Mesenteric fat pad (tissue), 1 donor: ENCODE data around the gene KCNK4. TPM values are rescaled to one million over a fixed set of nuclear protein-coding genes. Genes with fewer than 3 reads are reported as not detected.

Experiments
- DNase-seq: peaks from one replicate; pipeline ENCODE4 v3.0.0-alpha.2; 2020; ENCODE audit warnings: low spot score
- total RNA-seq: library from RNA; stranded (reverse); fragmentation: NEBNext Ultra II Directional; extraction: Animal tissue kit (Norgen Biotek cat#: 25700); gene quantifications from one replicate; pipeline ENCODE4 v1.2.1, GENCODE V29; 2021
- donor health status: DM: yes; HTN: yes; CAD: no.

Gene KCNK4
- total RNA-seq, 1 donor from 2014 or later = not detected

DNA sequence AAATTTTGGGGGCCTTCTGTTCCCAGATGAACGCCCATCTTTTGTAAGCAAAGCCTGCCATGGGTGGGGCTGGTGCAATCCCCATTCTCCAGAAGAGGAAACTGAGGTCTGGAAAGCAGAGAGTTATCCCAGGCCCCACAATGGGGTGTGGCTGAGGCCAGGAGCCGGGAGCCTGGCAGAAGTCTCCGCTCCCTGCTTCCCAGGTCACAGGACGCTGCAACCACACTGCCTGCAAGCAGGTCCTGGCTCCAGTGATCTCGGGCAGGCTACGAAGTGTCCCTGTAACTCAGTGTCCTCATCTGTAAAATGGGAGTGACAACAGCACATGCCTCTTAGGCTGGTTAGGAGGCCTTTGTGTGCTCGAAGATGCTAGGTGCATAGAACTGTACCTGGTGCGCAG, 38.1 kb upstream of the KCNK4 start:
- DNase-seq = no peak

DNA sequence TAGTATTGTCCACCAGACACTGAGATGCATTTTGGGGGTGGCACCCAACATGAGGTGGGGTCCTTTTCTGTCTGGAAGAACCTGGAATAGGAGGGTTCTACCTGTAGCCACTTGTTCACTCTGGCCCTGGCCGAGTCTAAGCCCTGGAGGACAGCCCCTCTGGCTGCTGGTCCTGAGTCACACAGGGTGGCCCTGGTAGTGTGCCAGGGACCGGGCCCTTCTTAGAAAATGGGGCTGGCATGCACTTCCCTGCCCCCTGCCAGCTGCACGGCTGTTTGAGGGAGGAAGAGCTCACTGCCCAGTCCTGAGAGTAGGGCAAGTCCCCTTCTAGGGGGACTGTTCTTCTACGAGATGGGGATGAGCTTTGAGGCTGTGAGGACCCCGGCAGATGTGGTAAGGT, 37.6 kb upstream of the KCNK4 start:
- no peak for DNase-seq

DNA sequence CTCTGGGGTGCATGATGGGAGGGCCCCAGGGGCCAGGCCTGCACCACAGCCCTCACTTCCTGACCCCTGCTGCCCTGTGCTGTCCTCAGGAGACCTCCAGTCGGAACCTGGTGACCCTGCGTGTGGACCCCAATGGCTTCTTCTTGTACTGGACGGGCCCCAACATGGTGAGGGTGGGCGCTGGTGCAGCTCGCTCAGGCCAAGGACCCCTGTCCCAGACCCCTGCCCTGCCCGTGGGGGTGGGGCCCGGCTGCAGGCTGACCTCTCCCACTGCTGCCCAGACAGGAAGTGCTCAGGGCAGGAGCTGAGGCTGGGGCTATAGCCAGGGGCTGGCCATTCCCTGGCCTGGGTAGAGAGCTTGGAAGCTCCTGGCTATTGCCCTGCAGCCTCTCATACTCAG, 36.8 kb upstream of the KCNK4 start:
- DNase-seq = no peak

GRCh38 chr11:64255135-64256128, 35.7 kb upstream of the KCNK4 start:
- no peak for DNase-seq

DNA sequence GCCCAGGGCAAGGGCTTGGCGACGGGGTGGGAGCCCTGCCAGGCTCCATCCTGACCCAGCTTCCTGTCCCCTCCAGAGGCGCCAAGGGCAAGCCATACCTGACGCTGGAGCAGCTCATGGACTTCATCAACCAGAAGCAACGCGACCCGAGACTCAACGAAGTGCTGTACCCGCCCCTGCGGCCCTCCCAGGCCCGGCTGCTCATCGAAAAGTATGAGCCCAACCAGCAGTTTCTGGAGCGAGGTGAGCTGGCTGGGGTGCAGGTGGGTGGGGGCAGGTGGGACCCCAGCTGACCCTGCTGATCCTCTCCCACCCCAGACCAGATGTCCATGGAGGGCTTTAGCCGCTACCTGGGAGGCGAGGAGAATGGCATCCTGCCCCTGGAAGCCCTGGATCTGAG, 34.8 kb upstream of the KCNK4 start:
- no peak for DNase-seq

DNA sequence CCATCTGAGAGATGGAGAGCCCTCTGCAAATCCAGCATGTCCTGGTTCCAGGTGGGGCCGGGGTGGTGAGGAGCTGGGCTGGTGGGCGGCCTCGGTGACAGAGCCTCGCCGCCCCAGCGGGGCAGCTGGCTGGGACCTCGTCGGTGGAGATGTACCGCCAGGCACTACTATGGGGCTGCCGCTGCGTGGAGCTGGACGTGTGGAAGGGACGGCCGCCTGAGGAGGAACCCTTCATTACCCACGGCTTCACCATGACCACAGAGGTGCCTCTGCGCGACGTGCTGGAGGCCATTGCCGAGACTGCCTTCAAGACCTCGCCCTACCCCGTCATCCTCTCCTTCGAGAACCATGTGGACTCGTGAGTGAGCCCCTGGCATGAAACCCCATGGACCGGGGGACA, 32.7 kb upstream of the KCNK4 start:
- DNase-seq = no peak

DNA sequence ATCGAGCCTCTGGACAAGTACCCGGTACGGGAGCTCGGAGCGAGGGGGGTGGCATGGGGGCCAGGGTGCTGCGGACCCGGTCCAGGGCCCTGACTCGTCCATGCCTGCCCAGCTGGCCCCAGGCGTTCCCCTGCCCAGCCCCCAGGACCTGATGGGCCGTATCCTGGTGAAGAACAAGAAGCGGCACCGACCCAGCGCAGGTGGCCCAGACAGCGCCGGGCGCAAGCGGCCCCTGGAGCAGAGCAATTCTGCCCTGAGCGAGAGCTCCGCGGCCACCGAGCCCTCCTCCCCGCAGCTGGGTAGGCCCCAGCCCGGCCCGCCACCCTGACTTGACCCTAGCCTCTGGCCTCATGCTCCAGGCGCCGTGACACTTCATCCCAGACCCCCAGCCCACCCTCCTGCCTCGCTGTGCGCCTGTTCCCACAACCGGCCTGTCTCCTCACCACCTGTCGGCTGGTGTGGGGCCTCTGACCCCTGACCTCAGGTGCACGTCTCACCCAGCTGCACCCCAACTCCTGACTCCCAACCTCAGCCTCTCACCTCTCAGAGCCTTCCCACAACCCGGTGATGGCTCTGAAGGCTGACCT, 32.1 kb upstream of the KCNK4 start:
- no peak for DNase-seq

GRCh38 chr11:64259533-64260067, 31.5 kb upstream of the KCNK4 start:
- no peak for DNase-seq

GRCh38 chr11:64260147-64260708, 30.9 kb upstream of the KCNK4 start:
- no peak for DNase-seq

DNA sequence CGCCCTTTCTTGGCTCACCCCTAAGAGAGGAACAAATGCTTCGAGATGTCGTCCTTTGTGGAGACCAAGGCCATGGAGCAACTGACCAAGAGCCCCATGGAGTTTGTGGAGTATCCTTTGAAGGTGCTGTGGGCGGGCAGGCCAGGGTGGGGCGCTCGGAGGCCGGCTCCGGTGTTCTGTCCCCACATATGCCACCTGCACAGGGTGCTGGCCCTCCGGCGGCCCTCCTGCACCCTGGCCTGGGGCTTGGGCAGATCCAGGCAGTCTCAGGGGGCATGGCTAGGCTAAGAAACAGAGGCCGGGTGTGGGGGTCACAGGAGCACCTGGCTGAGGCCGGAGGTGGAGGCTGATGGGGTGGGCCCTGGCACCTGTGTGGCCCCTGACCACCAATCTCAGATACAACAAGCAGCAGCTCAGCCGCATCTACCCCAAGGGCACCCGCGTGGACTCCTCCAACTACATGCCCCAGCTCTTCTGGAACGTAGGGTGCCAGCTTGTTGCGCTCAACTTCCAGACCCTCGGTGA, 29.5 kb upstream of the KCNK4 start:
- DNase-seq = no peak

GRCh38 chr11:64262271-64263002, 28.7 kb upstream of the KCNK4 start:
- no peak for DNase-seq

GRCh38 chr11:64263021-64263946, 27.8 kb upstream of the KCNK4 start:
- DNase-seq = no peak

DNA sequence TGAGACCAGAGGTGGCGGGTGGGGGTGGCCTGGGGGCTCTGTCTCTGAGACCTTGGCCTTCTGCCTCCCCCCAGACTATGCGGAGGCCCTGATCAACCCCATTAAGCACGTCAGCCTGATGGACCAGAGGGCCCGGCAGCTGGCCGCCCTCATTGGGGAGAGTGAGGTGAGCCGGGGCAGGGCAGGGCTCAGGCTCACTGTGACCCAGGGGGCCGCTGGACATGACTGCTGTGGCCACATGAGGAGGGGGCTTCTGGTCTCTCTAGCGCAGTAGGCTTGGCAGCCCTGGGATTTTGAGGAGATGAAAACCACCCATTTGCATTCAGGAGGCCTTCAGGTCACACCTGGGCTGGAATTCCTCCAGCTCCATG, 27.2 kb upstream of the KCNK4 start:
- DNase-seq = no peak

- no peak for DNase-seq
Measured at GRCh38 chr11:64264371-64264852, 26.7 kb upstream of the KCNK4 start.

DNA sequence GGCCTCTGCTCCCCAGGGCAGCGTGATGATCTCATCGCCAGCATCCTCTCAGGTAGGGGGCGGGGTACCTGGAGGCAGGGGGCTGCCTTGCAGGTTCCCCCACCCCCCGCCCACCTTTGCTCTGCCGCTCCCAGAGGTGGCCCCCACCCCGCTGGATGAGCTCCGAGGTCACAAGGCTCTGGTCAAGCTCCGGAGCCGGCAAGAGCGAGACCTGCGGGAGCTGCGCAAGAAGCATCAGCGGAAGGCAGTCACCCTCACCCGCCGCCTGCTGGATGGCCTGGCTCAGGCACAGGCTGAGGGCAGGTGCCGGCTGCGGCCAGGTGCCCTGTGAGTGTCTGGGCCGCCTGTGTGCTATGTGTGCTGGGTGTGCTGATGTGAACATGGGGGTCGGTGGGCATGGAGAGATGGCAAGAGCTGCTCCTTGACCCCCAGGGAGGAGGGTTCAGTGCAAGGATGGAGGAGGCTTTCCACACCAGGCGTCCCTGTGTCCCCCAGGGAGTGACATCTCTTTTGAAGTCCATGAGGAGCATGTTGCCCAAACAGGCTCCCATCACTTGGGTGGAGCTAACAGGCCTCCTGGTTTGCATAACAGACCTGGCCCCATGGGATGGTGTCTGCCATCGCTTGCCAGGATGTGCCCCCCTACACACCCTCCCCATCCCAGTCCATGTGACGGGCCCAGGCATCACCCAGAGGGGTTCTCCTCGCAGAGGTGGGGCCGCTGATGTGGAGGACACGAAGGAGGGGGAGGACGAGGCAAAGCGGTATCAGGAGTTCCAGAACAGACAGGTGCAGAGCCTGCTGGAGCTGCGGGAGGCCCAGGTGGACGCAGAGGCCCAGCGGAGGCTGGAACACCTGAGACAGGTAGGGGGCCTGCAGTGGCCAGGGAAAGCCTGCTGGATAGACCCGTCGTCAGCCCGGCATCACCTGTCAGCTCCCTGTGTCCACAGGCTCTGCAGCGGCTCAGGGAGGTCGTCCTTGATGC, 25.6 kb upstream of the KCNK4 start:
- DNase-seq = no peak

GRCh38 chr11:64266339-64266738, 24.8 kb upstream of the KCNK4 start:
- no peak for DNase-seq

DNA sequence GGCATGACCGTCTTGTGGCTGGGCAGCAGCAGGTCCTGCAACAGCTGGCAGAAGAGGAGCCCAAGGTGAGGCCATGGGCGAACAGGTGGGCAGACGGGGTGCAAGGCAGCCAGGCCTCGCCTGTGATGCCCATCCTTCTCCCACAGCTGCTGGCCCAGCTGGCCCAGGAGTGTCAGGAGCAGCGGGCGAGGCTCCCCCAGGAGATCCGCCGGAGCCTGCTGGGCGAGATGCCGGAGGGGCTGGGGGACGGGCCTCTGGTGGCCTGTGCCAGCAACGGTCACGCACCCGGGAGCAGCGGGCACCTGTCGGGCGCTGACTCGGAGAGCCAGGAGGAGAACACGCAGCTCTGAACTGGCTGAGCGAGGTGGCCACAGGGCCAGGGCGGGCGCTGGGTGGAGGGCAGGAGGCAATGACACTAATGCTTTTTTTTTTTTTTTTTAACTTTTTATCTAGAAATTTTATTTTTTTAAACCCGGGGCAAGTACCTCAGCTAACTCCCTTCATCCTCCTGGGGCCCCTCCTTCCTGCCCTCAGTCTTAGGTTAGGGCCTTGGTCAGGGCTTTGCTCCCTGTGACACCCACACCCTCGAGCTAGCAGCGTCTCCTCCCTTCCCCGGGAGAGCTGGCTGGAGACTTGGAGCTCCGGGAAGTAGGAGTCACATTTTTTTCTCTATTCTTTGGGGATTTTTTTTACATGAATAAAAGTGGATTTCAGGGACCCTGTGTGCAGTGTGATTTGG, 23.7 kb upstream of the KCNK4 start:
- no peak for DNase-seq
